ENCODE results near the gene RCOR2. TPM values are rescaled to one million over a fixed set of nuclear protein-coding genes. Genes with fewer than 3 reads are reported as not detected.

Gene RCOR2
- total RNA-seq, 2 donors from 2014 or later = 0.64 to 3.3 TPM

GRCh38 chr11:63870351-63871140 is 46.4 kb downstream of the RCOR2 start:
- DNase-seq (ENCODE audit: low spot score) = no peak
- Histone ChIP-seq H3K4me3 (peak overlapping the region in 1 of 2 donors; percentile 24), H3K27ac (peak overlapping the region; percentile 67 to 86), H3K27me3 (replicated peaks; ENCODE audit: insufficient read depth) (no peaks in the 10 kb centered on the region), H3K4me1 (replicated peaks) (peaks cover 57% of the 10 kb centered on the region), H3K36me3 (no peaks in the 10 kb centered on the region), H3K9me3 (no peaks in the 10 kb centered on the region)
- WGBS = 67% methylated on average over 14 of the region's 14 CpGs
- TF ChIP-seq POLR2A (IDR thresholded peaks at IDR 0.05) (no peak), CTCF (IDR thresholded peaks at IDR 0.05) (no peak), POLR2AphosphoS5 (IDR thresholded peaks at IDR 0.05) (no peak)
- intact Hi-C loops (cut with DNase I) = no loop called here

- peak overlapping the region in 1 of 2 donors; percentile 24 for H3K4me3 ChIP-seq
- TF ChIP-seq CTCF (IDR thresholded peaks at IDR 0.05) (no peak), POLR2A (IDR thresholded peaks at IDR 0.05) (no peak), POLR2AphosphoS5 (IDR thresholded peaks at IDR 0.05) (no peak)
- H3K27ac ChIP-seq = peak overlapping the region; percentile 67 to 86
- peaks cover 57% of the 10 kb centered on the region for H3K4me1 ChIP-seq (replicated peaks)
- H3K9me3 ChIP-seq = no peaks in the 10 kb centered on the region
- 49% methylated on average over 8 of the region's 8 CpGs for WGBS
- DNase-seq (ENCODE audit: low spot score) = no peak
- intact Hi-C loops (cut with DNase I) = no loop called here
- no peaks in the 10 kb centered on the region for H3K36me3 ChIP-seq
- no peaks in the 10 kb centered on the region for H3K27me3 ChIP-seq (replicated peaks; ENCODE audit: insufficient read depth)
These were observed 47.3 kb downstream of the RCOR2 start for GRCh38 chr11:63869683-63870082.

GRCh38 chr11:63869171-63869591 is 47.8 kb downstream of the RCOR2 start:
- Histone ChIP-seq H3K36me3 (no peaks in the 10 kb centered on the region), H3K27me3 (replicated peaks; ENCODE audit: insufficient read depth) (no peaks in the 10 kb centered on the region), H3K4me3 (peak overlapping the region in 1 of 2 donors; percentile 24), H3K4me1 (replicated peaks) (peaks cover 57% of the 10 kb centered on the region), H3K9me3 (no peaks in the 10 kb centered on the region), H3K27ac (peak overlapping the region; percentile 67 to 86)
- DNase-seq (ENCODE audit: low spot score) = peak; percentile 67
- 46% methylated on average over 7 of the region's 7 CpGs for WGBS
- peak in 2 of 4 experiments; percentile 7 to 15 for TF ChIP-seq CTCF (IDR thresholded peaks at IDR 0.05)
- TF ChIP-seq POLR2AphosphoS5 (IDR thresholded peaks at IDR 0.05) = peak; percentile 44
- TF ChIP-seq POLR2A (IDR thresholded peaks at IDR 0.05) = no peak
- intact Hi-C loops (cut with DNase I) = no loop called here

GRCh38 chr11:63868399-63869064 is 48.4 kb downstream of the RCOR2 start:
- Histone ChIP-seq H3K9me3 (no peaks in the 10 kb centered on the region), H3K4me3 (peak overlapping the region in 1 of 2 donors; percentile 24), H3K27ac (peak overlapping the region; percentile 67 to 86), H3K27me3 (replicated peaks; ENCODE audit: insufficient read depth) (no peaks in the 10 kb centered on the region), H3K4me1 (replicated peaks) (peaks cover 52% of the 10 kb centered on the region), H3K36me3 (no peaks in the 10 kb centered on the region)
- intact Hi-C loops (cut with DNase I) = no loop called here
- no peak for DNase-seq (ENCODE audit: low spot score)
- TF ChIP-seq CTCF (IDR thresholded peaks at IDR 0.05) (no peak), POLR2A (IDR thresholded peaks at IDR 0.05) (no peak), POLR2AphosphoS5 (IDR thresholded peaks at IDR 0.05) (no peak)
- 44% methylated on average over 9 of the region's 9 CpGs for WGBS

Data from prostate gland (tissue), 2 donors.